Ascending aorta (tissue), 2 donors: ENCODE data around the gene LRRC59. TPM values are rescaled to one million over a fixed set of nuclear protein-coding genes. Genes with fewer than 3 reads are reported as not detected.
A peak's percentile ranks its signal among the peaks of the same experiment; 100 is the strongest.

Experiments
- DNase-seq, 2 donors: peaks; one replicate each; pipeline ENCODE4 v3.0.0-alpha.2; 2019; ENCODE audit warnings: low spot score in 2 of 2
- H3K27ac ChIP-seq, 2 donors: fragments of 200-600 bp; sonication (generic); one replicate each; pipeline ENCODE4 v1.5.1; 2016 to 2017; ENCODE audit warnings: mild to moderate bottlenecking in 1 of 2
- H3K27me3 ChIP-seq: fragments of 200-600 bp; sonication (generic); one replicate; pipeline ENCODE4 v1.5.1; 2017
- H3K36me3 ChIP-seq, 2 donors: fragments of 200-600 bp; sonication (generic); one replicate each; pipeline ENCODE4 v1.5.1; 2016
- H3K4me1 ChIP-seq, 2 donors: fragments of 200-600 bp; sonication (generic); one replicate each; pipeline ENCODE4 v1.5.1; 2016 to 2017; ENCODE audit warnings: mild to moderate bottlenecking in 1 of 2
- H3K4me3 ChIP-seq, 2 donors: fragments of 200-600 bp; sonication (generic); one replicate each; pipeline ENCODE4 v1.5.1; 2016 to 2017; ENCODE audit warnings: mild to moderate bottlenecking in 1 of 2
- H3K9me3 ChIP-seq, 2 donors: fragments of 200-600 bp; sonication (generic); one replicate each; pipeline ENCODE4 v1.5.1; 2016
- CTCF ChIP-seq, 3 experiments: fragments of 200-600 bp in 2 of 3; fragments of 450-650 bp in 1 of 3; sonication (generic) in 2 of 3; IDR thresholded peaks; one replicate each; pipeline ENCODE4 v1.5.1; 2016 to 2019; ENCODE audit warnings: antibody characterized with exemption in 3 of 3, mild to moderate bottlenecking in 1 of 3, moderate library complexity in 1 of 3
- intact Hi-C: fragments of 100-400 bp; cut with DNase I; formaldehyde crosslinking; loops from one replicate; pipeline ENCODE4 v1.15.1; 2023
- total RNA-seq: library from RNA; depleted of rRNA; stranded (reverse); fragments of >200 nt; gene quantifications from one replicate; pipeline ENCODE4 v1.1.0, GENCODE V29; 2016

Gene LRRC59
- 91.9 TPM for total RNA-seq

GRCh38 chr17:50397111-50397918 lies at the start of gene LRRC59:
Gene LRRC59, minus strand, starts transcription at chr17:50397523. Its CDS starts 206 bp downstream, at chr17:50397317.
- DNase-seq = peak; percentile 36 to 94
- H3K9me3 ChIP-seq = no peaks in the 10 kb centered on the region
- intact Hi-C loops = loop anchor here (1.0 to 2.0 kb wide), 2 partner anchors 24 to 83 kb away; partner anchors contain the start of genes EME1 and MRPL27
- peak within 1 kb of the TSS; percentile 93 to 98 for H3K4me3 ChIP-seq
- H3K27ac ChIP-seq = peak within 1 kb of the TSS; percentile 71 to 91
- H3K36me3 ChIP-seq = peaks cover 23 to 25% of the 10 kb centered on the region in 2 donors
- peak; percentile 91 to 99 (median 97) for TF ChIP-seq CTCF (IDR thresholded peaks at IDR 0.05)
- no peaks in the 10 kb centered on the region for H3K27me3 ChIP-seq
- peaks cover 3 to 21% of the 10 kb centered on the region in 2 donors for H3K4me1 ChIP-seq

GRCh38 chr17:50445730-50446325 lies 48.5 kb upstream of the LRRC59 start:
- Histone ChIP-seq H3K36me3 (no peaks in the 10 kb centered on the region), H3K27me3 (no peaks in the 10 kb centered on the region), H3K4me1 (no peaks in the 10 kb centered on the region), H3K27ac (no peak overlapping the region), H3K4me3 (no peak overlapping the region), H3K9me3 (no peaks in the 10 kb centered on the region)
- no peak for DNase-seq
- no peak for TF ChIP-seq CTCF (IDR thresholded peaks at IDR 0.05)
- intact Hi-C loops = no loop called here

GRCh38 chr17:50444841-50445715 lies 47.8 kb upstream of the LRRC59 start:
- no peak overlapping the region for H3K4me3 ChIP-seq
- no peaks in the 10 kb centered on the region for H3K4me1 ChIP-seq
- H3K9me3 ChIP-seq = no peaks in the 10 kb centered on the region
- intact Hi-C loops = no loop called here
- no peak for DNase-seq
- H3K36me3 ChIP-seq = no peaks in the 10 kb centered on the region
- H3K27ac ChIP-seq = no peak overlapping the region
- no peak for TF ChIP-seq CTCF (IDR thresholded peaks at IDR 0.05)
- no peaks in the 10 kb centered on the region for H3K27me3 ChIP-seq

GRCh38 chr17:50443505-50443974 lies 46.2 kb upstream of the LRRC59 start:
- DNase-seq = no peak
- no peak for TF ChIP-seq CTCF (IDR thresholded peaks at IDR 0.05)
- Histone ChIP-seq H3K9me3 (no peaks in the 10 kb centered on the region), H3K27me3 (no peaks in the 10 kb centered on the region), H3K27ac (no peak overlapping the region), H3K4me3 (no peak overlapping the region), H3K4me1 (no peaks in the 10 kb centered on the region), H3K36me3 (no peaks in the 10 kb centered on the region)
- intact Hi-C loops = no loop called here
